Trophoblast cell (in vitro differentiated cells and primary cell): ENCODE data around the gene GABRG3.

ENCODE experiments used
- DNase-seq, 2 donors: peaks; one replicate each; pipeline ENCODE4 v3.0.0-alpha.2; 2016
- H2AFZ ChIP-seq: 2 replicates; pipeline ENCODE4 v1.6.1; 2013; ENCODE audit warnings: low read length, moderate library complexity, mild to moderate bottlenecking; ENCODE audit not compliant: insufficient read depth, poor library complexity
- H2AK5ac ChIP-seq: 2 replicates; pipeline ENCODE4 v1.6.1; 2013; ENCODE audit warnings: mild to moderate bottlenecking, low read length
- H2BK120ac ChIP-seq: 2 replicates; pipeline ENCODE4 v1.6.1; 2013; ENCODE audit warnings: low read length, mild to moderate bottlenecking, moderate library complexity; ENCODE audit not compliant: insufficient read depth, poor library complexity
- H2BK12ac ChIP-seq: 2 replicates; pipeline ENCODE4 v1.6.1; 2013; ENCODE audit warnings: mild to moderate bottlenecking, low read length, moderate library complexity
- H2BK5ac ChIP-seq: 2 replicates; pipeline ENCODE4 v1.6.1; 2013; ENCODE audit warnings: low read length, low read depth, moderate library complexity, mild to moderate bottlenecking; ENCODE audit not compliant: poor library complexity
- H3K14ac ChIP-seq: 2 replicates; pipeline ENCODE4 v1.6.1; 2013; ENCODE audit warnings: mild to moderate bottlenecking, low read length
- H3K18ac ChIP-seq: 2 replicates; pipeline ENCODE4 v1.6.1; 2013; ENCODE audit warnings: mild to moderate bottlenecking, low read length
- H3K23ac ChIP-seq: 2 replicates; pipeline ENCODE4 v1.6.1; 2013; ENCODE audit warnings: low read length
- H3K27ac ChIP-seq: 2 replicates; pipeline ENCODE4 v1.5.1; 2013; ENCODE audit warnings: low read depth, mild to moderate bottlenecking, inconsistent platforms, low read length, moderate library complexity
- H3K27me3 ChIP-seq: 2 replicates; pipeline ENCODE4 v1.6.1; 2013; ENCODE audit warnings: inconsistent platforms, mild to moderate bottlenecking, low read length, moderate library complexity; ENCODE audit not compliant: insufficient read depth
- H3K36me3 ChIP-seq, 2 experiments: 1 replicate in 1 of 2; 2 replicates in 1 of 2; pipeline ENCODE4 v1.6.1; 2013; ENCODE audit warnings: low read length in 2 of 2, mild to moderate bottlenecking in 2 of 2, moderate library complexity in 1 of 2; ENCODE audit not compliant: insufficient read depth in 2 of 2, control insufficient read depth in 1 of 2
- H3K4ac ChIP-seq: 2 replicates; pipeline ENCODE4 v1.6.1; 2013; ENCODE audit warnings: low read depth, mild to moderate bottlenecking, low read length, moderate library complexity
- H3K4me1 ChIP-seq, 2 experiments: 1 replicate in 1 of 2; 2 replicates in 1 of 2; pipeline ENCODE4 v1.6.1; 2013; ENCODE audit warnings: low read length in 2 of 2, mild to moderate bottlenecking in 2 of 2, moderate library complexity in 1 of 2; ENCODE audit not compliant: insufficient read depth in 2 of 2, control insufficient read depth in 1 of 2
- H3K4me2 ChIP-seq: 2 replicates; pipeline ENCODE4 v1.6.1; 2013; ENCODE audit warnings: inconsistent platforms, mild to moderate bottlenecking, low read length, moderate library complexity
- H3K4me3 ChIP-seq: 2 replicates; pipeline ENCODE4 v1.5.1; 2013; ENCODE audit warnings: mild to moderate bottlenecking, low read depth, low read length, inconsistent platforms
- H3K79me1 ChIP-seq: one replicate; pipeline ENCODE4 v1.6.1; 2013; ENCODE audit warnings: low read length
- H3K79me2 ChIP-seq: 2 replicates; pipeline ENCODE4 v1.6.1; 2013; ENCODE audit warnings: low read length, mild to moderate bottlenecking; ENCODE audit not compliant: control insufficient read depth, insufficient read depth, poor library complexity
- H3K9ac ChIP-seq: 2 replicates; pipeline ENCODE4 v1.6.1; 2013; ENCODE audit warnings: mild to moderate bottlenecking, low read length
- H3K9me3 ChIP-seq: 2 replicates; pipeline ENCODE4 v1.6.1; 2013; ENCODE audit warnings: low read depth, mild to moderate bottlenecking, control low read depth, inconsistent platforms, low read length; ENCODE audit not compliant: insufficient read depth
- H4K12ac ChIP-seq: 2 replicates; pipeline ENCODE4 v1.6.1; 2013; ENCODE audit warnings: low read depth, mild to moderate bottlenecking, low read length, moderate library complexity
- H4K8ac ChIP-seq: 2 replicates; pipeline ENCODE4 v1.6.1; 2013; ENCODE audit warnings: low read depth, mild to moderate bottlenecking, low read length, moderate library complexity
- H4K91ac ChIP-seq: one replicate; pipeline ENCODE4 v1.6.1; 2013; ENCODE audit warnings: low read depth, mild to moderate bottlenecking, low read length, moderate library complexity
- WGBS: extraction: QIAGEN DNeasy Blood & Tissue Kit; methylation state at CpG from one replicate; pipeline ENCODE4 v1.1.7; 2013; ENCODE audit warnings: missing lambda C conversion rate; ENCODE audit not compliant: insufficient read length, insufficient coverage; ENCODE audit errors: extremely low coverage; 5-methylcytosine and 5-hydroxymethylcytosine counted together

GABRG3 gene

GRCh38 chr15:27074179-27074578, 103.2 kb downstream of the GABRG3 start:
- Histone ChIP-seq H4K8ac (no peak overlapping the region), H2BK5ac (no peak overlapping the region), H3K18ac (no peak overlapping the region), H3K4me2 (no peak overlapping the region), H3K27ac (no peak overlapping the region), H3K9ac (no peak overlapping the region), H3K79me1 (no peaks in the 10 kb centered on the region), H2AFZ (no peak overlapping the region), H3K23ac (no peak overlapping the region), H3K4me3 (no peak overlapping the region), H3K36me3 (no peaks in the 10 kb centered on the region), H4K91ac (no peak overlapping the region), H3K9me3 (peaks cover 2% of the 10 kb centered on the region), H2AK5ac (no peak overlapping the region), H3K4me1 (no peaks in the 10 kb centered on the region), H3K4ac (no peak overlapping the region), H4K12ac (no peak overlapping the region), H2BK120ac (no peak overlapping the region), H3K79me2 (no peaks in the 10 kb centered on the region), H3K27me3 (no peaks in the 10 kb centered on the region), H2BK12ac (no peak overlapping the region), H3K14ac (no peak overlapping the region)
- DNase-seq = no peak
- no CpG with 5 or more reads among the region's 6 CpGs for WGBS

GRCh38 chr15:27077790-27078189, 106.8 kb downstream of the GABRG3 start:
- no CpG with 5 or more reads among the region's 5 CpGs for WGBS
- DNase-seq = no peak
- no peaks in the 10 kb centered on the region for H3K27me3 ChIP-seq
- H3K4me1 ChIP-seq = peaks cover 0 to 2% of the 10 kb centered on the region in 2 experiments
- H3K4me3 ChIP-seq = no peak overlapping the region
- H3K4me2 ChIP-seq = no peak overlapping the region
- H4K12ac ChIP-seq = no peak overlapping the region
- H2BK12ac ChIP-seq = no peak overlapping the region
- no peak overlapping the region for H2BK120ac ChIP-seq
- no peak overlapping the region for H3K27ac ChIP-seq
- no peak overlapping the region for H4K91ac ChIP-seq
- H3K79me2 ChIP-seq = no peaks in the 10 kb centered on the region
- no peaks in the 10 kb centered on the region for H3K36me3 ChIP-seq
- no peak overlapping the region for H3K4ac ChIP-seq
- no peak overlapping the region for H3K9ac ChIP-seq
- H2BK5ac ChIP-seq = no peak overlapping the region
- no peaks in the 10 kb centered on the region for H3K79me1 ChIP-seq
- H3K14ac ChIP-seq = no peak overlapping the region
- H2AK5ac ChIP-seq = no peak overlapping the region
- H3K18ac ChIP-seq = no peak overlapping the region
- no peak overlapping the region for H3K23ac ChIP-seq
- H3K9me3 ChIP-seq = peaks cover 2% of the 10 kb centered on the region
- no peak overlapping the region for H4K8ac ChIP-seq
- no peak overlapping the region for H2AFZ ChIP-seq

- H3K4me2 ChIP-seq = no peak overlapping the region
- H3K79me1 ChIP-seq = peaks cover 2% of the 10 kb centered on the region
- no peak overlapping the region for H3K14ac ChIP-seq
- no peaks in the 10 kb centered on the region for H3K9me3 ChIP-seq
- no peak overlapping the region for H2BK12ac ChIP-seq
- no peaks in the 10 kb centered on the region for H3K27me3 ChIP-seq
- H3K9ac ChIP-seq = no peak overlapping the region
- H4K12ac ChIP-seq = no peak overlapping the region
- H2BK120ac ChIP-seq = no peak overlapping the region
- H3K4ac ChIP-seq = no peak overlapping the region
- no peak overlapping the region for H4K8ac ChIP-seq
- no peak overlapping the region for H2BK5ac ChIP-seq
- H3K27ac ChIP-seq = no peak overlapping the region
- no peak overlapping the region for H3K4me3 ChIP-seq
- no peak for DNase-seq
- no peaks in the 10 kb centered on the region for H3K36me3 ChIP-seq
- no peak overlapping the region for H4K91ac ChIP-seq
- H2AFZ ChIP-seq = no peak overlapping the region
- H3K4me1 ChIP-seq = peaks cover 3 to 4% of the 10 kb centered on the region in 2 experiments
- no peaks in the 10 kb centered on the region for H3K79me2 ChIP-seq
- WGBS = no CpG with 5 or more reads among the region's 10 CpGs
- no peak overlapping the region for H3K23ac ChIP-seq
- H3K18ac ChIP-seq = no peak overlapping the region
- H2AK5ac ChIP-seq = no peak overlapping the region
These were observed 110.9 kb downstream of the GABRG3 start for GRCh38 chr15:27081676-27082418.

- no peak overlapping the region for H2AFZ ChIP-seq
- no CpG with 5 or more reads among the region's 8 CpGs for WGBS
- H4K91ac ChIP-seq = no peak overlapping the region
- H3K27ac ChIP-seq = no peak overlapping the region
- H3K79me1 ChIP-seq = peaks cover 5% of the 10 kb centered on the region
- no peak overlapping the region for H2BK5ac ChIP-seq
- no peak overlapping the region for H3K4ac ChIP-seq
- no peak for DNase-seq
- H2AK5ac ChIP-seq = no peak overlapping the region
- no peaks in the 10 kb centered on the region for H3K9me3 ChIP-seq
- H4K8ac ChIP-seq = no peak overlapping the region
- H2BK12ac ChIP-seq = no peak overlapping the region
- no peaks in the 10 kb centered on the region for H3K79me2 ChIP-seq
- no peak overlapping the region for H2BK120ac ChIP-seq
- H3K4me3 ChIP-seq = no peak overlapping the region
- H3K23ac ChIP-seq = no peak overlapping the region
- H3K4me2 ChIP-seq = no peak overlapping the region
- H4K12ac ChIP-seq = no peak overlapping the region
- no peaks in the 10 kb centered on the region for H3K36me3 ChIP-seq
- no peak overlapping the region for H3K9ac ChIP-seq
- H3K27me3 ChIP-seq = no peaks in the 10 kb centered on the region
- no peak overlapping the region for H3K18ac ChIP-seq
- no peak overlapping the region for H3K14ac ChIP-seq
- peaks cover 6 to 8% of the 10 kb centered on the region in 2 experiments for H3K4me1 ChIP-seq
These were observed 111.5 kb downstream of the GABRG3 start for GRCh38 chr15:27082526-27082925.
